HCT116 (cell line): ENCODE measurements around the gene GM2A.

Experiments
- POLR2A ChIP-seq: IDR thresholded peaks from 2 replicates; pipeline ENCODE4 v1.7.0; 2011; ENCODE audit warnings: borderline replicate concordance; ENCODE audit not compliant: insufficient read depth, insufficient read length; ENCODE audit errors: extremely low read depth
- POLR2AphosphoS5 ChIP-seq: IDR thresholded peaks from 2 replicates; pipeline ENCODE4 v1.6.1; 2011; ENCODE audit warnings: mild to moderate bottlenecking, low read depth, low read length, moderate library complexity

DNA sequence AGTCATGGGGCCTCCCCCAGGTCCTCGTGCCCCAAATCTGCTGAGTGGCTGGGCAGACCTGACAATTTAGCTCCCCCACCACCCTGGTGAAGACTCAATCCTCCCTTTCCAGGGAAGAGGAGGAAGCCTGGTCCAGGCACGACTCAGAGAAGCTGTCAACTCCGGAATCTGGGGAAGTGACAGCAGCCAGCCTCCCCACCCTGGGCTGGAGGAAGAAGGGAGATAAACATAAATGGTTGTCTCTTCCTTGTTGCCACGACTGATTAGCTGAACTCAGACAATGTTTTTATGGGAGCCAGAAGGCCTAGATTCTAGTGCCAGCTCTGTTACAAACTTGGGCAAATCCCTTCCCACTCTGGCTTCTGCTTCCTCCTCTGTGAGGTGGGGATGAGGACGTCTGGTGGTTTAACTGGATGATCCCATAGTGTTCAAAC lies 44.5 kb upstream of the GM2A start:
- TF ChIP-seq POLR2AphosphoS5 = no peak
- no peak for TF ChIP-seq POLR2A
